Stimulated activated CD4-positive, alpha-beta T cell treated with anti-CD3 and anti-CD28 coated beads, Interleukin-15, amount 100 ng/mL, for 48 hours (primary cell): Measurements from ENCODE around the gene IFT52.
"Not testable (repeated sequence)": the region's sequence is repeated elsewhere in the genome, so short reads cannot be mapped to it uniquely, and the experiment has no call there.

Source experiments
- DNase-seq, 2 donors: peaks; one replicate each; pipeline ENCODE4 v3.0.0-alpha.2; 2020; ENCODE audit warnings: low read depth in 2 of 2

Gene IFT52

DNA sequence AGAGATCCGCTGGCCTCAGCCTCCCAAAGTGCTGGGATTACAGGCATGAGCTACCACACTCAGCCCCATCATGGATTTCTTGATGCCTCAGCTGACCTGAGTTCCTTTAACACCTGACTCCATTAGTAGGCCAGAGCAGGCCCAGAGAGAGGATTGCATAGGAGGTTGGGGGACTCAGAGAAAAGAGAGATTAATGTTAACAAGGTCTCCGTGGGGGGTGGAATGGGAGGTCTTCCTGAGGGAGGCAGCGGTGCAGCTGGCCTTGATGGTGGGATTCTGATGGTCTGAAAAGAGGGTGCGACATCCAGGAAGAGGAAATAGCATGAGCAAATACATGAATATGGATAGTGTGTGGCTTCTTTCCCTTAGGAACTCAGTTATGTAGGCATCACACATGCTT is 22.0 kb upstream of the IFT52 start:
- no peak for DNase-seq

DNA sequence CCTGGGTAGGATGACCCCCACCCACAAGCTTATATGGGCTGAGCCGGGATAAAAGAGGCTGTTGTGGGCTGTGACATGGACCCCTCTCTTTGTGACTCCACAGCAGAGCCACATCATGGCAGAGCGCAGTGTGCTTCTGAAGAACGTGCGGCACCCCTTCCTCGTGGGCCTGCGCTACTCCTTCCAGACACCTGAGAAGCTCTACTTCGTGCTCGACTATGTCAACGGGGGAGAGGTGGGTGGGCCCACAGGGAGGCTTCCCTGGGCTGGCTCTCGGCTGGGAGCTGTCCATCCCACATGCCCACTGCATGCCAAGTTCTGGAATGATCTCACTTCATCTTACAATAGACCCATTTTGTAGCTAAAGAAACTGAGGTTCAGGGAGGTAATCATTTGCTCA is 21.5 kb upstream of the IFT52 start:
- no peak for DNase-seq

DNA sequence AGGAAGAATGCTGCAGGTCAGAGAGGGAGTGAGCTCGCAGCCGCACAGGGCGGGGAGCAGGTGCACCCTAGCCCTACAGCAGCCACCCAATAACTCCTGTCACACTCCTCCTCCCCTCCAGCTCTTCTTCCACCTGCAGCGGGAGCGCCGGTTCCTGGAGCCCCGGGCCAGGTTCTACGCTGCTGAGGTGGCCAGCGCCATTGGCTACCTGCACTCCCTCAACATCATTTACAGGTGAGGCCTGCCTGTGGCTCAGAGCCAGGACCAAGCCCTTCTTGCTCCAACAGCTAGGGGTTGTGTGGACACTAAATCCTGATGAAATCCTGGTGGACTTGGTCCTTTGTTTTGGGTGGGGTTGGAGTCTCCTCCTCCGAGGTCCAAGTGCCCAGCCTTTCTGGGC is 20.2 kb upstream of the IFT52 start:
- no peak for DNase-seq

DNA sequence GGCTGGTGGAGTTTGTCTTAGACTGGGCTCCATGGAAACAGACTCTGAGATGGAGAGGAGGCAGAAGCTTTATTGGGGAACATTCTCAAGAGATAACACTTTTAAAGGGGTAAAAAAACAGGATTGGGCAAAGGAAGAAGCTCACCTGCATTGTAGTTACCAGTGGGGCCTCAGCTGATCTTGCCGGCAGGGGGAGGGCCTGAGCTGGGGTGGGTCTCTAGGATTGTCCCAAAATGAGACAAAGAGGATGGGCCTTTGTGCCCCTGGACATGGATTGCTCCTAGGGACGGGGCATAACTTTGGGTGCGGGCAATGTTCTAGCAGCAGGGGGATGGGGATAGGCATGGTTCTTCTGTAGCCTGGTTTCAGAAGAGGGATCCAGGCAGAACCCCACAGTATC is 19.4 kb upstream of the IFT52 start:
- no peak for DNase-seq

DNA sequence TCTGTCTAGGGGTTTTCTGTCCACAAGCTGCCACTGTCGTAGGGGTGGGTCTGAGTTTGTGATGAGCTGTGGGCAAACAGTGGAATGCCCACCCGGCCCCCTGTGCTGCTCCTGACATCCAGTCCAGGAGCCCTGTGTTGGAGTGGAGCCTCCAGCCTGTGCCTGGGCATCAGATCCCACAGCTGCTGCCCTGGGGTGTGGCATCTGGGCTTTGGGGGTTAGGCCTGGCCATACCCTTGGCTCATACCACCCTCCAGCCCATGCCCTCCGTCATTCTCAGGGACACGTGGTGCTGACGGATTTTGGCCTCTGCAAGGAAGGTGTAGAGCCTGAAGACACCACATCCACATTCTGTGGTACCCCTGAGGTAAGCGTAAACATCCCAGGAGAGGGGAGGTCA is 19.0 kb upstream of the IFT52 start:
- DNase-seq = no peak

DNA sequence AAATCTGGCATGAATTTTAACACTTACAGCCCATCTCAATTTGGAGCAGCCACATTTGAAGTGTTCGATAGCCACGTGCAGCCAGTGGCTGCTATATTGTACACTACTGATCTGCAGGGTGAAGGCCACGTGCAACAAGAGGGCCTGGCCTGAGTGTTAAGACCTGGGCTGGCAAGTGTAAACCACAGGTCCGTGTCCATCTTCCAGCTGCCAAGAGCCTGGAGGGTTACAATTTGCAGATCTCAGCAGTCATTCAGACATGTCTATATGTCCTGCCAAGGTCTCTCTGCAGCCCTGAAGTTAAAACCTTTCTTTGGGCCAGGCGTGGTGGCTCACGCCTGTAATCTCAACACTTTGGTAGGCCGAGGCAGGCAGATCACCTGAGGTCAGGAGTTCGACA is 17.8 kb upstream of the IFT52 start:
- no peak for DNase-seq

DNA sequence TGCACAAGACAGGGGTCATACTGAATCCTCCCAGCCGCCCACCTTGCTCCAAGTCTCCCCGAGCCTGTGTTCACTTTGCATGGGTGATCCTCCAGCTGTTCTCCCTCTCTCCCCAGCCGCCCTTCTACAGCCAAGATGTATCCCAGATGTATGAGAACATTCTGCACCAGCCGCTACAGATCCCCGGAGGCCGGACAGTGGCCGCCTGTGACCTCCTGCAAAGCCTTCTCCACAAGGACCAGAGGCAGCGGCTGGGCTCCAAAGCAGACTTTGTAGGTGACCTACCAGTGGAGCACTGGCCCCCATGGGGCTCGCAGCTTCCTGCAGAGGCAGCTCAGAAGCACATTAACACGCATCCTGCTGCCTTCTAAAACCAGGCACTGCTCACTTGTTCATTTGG is 14.6 kb upstream of the IFT52 start:
- DNase-seq = no peak

DNA sequence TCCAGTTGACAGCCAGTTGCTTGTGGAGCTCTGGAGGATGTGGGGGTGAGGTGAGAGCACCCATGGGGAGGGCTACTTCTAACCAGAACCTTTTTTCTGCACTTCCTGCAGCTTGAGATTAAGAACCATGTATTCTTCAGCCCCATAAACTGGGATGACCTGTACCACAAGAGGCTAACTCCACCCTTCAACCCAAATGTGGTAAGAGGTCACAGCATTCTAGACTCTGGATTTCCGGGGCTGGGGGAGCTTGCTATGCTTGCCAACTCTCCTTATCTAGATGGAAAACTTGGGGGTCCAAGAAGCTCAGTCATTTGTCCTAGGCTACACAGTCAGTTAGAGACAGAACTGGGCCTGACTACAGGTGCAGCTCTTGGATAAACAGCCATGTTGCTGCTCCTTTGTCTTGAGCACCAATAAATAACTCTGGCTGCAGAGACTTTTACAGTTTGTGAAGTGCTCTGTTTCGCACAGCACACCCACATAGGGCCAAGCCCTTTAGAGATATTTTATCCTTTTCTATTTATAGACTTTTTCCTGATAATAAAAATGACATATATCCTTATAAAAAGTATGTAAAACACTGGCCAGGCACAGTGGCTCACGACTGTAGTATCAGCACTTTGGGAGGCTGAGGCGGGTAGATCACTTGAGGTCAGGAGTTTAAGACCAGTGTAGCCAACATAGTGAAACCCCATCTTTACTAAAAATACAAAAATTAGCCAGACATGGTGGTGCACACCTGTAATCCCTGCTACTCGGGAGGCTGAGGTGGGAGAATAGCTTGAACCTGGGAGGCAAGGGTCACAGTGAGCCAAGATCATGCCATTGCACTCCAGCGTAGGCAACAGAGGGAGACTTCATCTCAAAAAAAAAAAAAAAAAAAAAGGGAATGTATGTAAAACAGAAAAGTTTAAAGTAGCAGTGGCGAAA is 10.6 kb upstream of the IFT52 start:
- DNase-seq = no peak

DNA sequence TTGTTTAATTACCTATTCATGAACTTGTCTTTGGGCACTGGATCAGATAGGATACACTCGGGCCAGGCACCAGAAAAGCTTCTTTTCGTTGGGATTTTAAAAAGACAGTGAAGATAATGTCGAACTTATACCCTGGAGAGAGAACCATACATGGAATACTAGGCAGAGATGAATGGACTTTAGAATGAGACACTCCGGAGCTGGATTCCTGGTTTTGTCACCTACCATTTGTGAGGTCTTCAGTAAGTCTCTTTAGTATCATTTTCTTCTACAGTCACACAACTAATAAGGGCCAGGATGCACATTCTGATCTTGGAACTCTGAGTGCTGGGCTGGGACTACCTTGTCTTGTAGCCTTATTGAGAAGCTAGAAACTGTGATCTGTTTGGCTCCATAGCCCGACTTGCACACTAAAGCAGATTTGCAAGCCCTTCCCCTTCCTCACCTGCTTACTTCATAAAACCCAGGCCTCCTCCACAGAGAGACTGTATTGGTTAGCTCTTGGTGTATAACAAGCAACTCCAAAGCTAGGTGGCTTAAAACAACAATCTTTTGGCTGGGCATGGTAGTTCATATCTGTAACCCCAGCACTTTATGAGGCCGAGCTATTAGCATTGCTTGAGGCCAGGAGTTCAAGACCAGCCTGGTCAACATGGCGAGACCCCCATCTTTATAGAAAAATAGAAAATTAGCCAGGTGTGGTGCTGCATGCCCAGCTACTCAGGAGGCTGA is 7.4 kb upstream of the IFT52 start:
- no peak for DNase-seq

DNA sequence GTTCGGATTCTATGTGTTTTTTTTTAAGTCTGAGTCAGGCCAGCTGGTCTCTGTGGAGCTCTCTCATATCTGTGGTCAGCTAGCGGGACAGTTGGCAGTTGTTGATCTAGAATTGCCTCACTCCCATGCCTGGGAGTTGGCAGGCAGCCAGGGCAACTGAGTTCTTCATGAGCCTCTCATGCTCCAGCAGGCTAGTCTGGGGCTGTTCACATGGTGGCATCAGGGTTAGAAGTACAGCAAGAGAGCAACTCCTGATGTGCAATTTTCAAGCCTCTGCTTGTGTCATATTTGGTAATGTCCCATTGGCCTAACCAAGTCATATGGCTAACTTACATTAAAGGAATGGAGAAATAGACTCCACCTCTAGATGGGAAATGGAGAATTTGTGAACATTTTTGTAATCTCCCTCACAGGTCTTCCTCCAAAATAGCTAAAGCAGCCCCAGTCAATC is 6.7 kb upstream of the IFT52 start:
- DNase-seq = no peak

DNA sequence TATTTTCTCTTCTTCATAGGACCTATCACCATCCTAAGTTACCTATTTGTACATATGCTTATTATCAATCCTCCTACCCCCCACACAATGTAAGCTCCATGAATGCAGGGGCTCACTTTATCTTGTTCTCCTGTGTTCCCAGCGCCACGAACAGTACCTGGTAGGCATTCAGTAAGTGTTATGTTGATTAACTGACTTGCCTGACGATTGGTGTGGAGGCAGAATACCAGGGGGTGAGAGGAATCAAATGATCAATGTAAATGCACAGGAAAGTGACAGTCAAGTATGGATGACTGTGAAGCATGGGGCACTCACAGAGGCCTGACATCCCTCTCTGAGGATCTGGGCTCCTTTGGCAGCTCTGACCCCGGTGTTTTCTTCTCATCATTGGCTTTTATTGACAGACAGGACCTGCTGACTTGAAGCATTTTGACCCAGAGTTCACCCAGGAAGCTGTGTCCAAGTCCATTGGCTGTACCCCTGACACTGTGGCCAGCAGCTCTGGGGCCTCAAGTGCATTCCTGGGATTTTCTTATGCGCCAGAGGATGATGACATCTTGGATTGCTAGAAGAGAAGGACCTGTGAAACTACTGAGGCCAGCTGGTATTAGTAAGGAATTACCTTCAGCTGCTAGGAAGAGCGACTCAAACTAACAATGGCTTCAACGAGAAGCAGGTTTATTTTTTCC is 6.1 kb upstream of the IFT52 start:
- no peak for DNase-seq

DNA sequence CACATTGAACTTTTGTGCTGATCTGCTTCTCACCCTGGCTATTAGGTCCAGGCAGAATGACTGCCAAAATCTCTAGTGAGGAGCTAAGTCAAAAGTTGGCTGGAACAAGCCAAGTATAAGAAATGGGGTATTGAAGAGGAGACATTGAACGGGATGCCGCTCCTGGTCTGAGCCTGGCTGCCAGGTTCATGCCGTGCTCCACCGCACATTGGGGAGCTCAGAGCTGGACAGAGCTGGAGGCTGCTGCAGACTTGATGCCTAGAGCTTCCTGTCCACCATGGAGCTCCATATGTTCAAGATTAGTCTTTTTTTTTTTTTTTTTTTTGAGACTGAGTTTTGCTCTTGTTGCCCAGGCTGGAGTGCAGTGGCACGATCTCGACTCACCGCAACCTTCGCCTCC is 4.1 kb upstream of the IFT52 start:
- no peak for DNase-seq

DNA sequence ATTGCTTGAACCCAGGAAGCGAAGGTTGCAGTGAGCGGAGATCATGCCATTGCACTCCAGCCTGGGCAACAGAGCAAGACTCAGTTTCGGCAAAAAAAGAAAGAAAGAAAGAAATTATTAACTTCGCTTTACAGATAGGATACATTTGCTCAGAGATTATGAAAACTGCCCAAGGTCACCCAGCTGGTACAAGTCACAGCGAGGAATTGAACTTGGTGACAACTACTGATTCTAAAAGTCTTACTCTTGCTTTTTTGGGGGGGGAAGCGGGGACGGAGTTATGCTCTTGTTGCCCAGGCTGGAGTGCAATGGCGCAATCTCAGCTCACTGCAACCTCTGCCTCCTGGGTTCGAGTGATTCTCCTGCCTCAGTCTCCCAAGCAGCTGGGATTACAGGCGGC is 2.2 kb upstream of the IFT52 start:
- DNase-seq = not testable (repeated sequence)

DNA sequence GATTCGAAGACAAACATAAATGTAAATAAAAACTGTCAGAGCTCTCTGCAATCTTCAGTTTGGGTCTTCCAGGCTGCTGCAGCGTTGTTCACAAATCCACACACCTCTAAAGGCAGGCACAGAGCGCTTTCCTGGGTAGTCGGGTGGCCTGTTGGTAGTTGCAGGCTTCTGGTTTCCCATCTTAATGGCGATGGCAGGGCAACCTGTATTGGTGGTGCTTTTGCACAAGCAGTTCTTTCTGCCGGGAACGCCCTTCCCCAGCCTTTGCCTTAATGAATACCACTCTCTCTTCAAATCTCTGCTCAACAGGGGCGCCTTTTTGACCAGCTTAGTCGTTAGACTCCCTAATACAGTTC is 723 bp upstream of the IFT52 start:
- DNase-seq = peak in 1 of 2 donors; percentile 2

DNA sequence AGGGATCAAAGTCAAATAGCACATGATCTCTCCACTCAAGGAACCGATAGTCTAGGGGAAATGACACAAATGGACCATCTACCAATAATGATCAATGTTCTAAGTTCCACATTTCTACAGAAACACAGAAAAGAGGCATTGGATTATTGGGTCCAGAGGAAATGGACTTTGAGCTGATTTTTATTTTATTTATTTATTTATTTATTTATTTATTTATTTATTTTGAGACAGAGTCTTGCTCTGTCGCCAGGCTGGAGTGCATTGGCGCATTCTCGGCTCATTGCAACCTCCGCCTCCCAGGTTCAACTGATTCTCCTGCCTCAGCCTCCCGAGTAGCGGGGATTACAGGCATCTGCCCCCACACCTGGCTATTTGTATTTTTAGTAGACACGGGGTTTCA is 11.2 kb downstream of the IFT52 start:
- DNase-seq = not testable (repeated sequence)

DNA sequence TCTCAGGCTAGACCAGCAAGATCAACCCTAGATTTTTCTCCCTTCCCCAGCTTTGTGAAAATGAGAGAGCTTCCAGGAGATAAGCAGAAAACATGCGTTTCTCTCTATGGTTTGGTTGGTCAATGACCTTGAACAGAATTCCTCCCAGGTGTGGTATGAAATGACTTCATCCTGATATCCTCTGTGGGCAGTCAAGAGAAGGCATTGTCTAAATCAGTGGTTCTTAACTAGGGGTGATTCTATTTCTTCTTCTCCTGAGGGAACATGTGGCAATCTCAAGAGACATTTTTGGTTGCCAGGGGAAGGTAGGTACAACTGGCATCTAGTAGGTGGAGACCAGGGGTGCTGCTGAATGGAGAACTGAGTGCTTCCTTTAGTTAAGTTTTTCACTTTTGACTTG is 12.4 kb downstream of the IFT52 start:
- DNase-seq = no peak

DNA sequence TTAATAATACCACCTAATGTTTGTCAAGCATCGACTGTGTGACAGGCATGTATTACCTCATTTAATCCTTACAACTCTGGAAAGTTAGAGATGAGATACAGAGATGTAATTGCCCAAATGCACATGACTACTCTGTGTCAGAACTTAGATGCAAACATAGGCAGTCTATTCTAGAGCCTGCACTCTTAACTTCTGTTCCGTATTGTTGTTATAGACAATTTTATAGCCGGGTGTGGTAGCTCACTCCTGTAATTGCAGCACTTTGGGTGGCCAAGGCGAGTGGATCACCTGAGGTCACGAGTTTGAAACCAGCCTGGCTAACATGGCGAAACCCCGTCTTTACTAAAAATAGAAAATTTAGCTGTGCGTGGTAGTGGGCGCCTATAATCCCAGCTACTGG is 15.0 kb downstream of the IFT52 start:
- no peak for DNase-seq

DNA sequence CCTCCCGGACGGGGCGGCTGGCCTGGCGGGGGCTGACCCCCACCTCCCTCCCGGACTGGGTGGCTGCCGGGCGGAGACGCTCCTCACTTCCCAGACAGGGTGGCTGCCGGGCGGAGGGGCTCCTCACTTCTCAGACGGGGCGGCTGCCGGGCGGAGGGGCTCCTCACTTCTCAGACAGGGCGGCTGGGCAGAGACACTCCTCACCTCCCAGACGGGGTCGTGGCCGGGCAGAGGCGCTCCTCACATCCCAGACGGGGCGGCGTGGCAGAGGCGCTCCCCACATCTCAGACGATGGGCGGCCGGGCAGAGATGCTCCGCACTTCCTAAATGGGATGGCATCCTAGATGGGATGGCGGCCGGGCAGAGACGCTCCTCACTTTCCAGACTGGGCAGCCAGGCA is 16.5 kb downstream of the IFT52 start:
- DNase-seq = not testable (repeated sequence)

DNA sequence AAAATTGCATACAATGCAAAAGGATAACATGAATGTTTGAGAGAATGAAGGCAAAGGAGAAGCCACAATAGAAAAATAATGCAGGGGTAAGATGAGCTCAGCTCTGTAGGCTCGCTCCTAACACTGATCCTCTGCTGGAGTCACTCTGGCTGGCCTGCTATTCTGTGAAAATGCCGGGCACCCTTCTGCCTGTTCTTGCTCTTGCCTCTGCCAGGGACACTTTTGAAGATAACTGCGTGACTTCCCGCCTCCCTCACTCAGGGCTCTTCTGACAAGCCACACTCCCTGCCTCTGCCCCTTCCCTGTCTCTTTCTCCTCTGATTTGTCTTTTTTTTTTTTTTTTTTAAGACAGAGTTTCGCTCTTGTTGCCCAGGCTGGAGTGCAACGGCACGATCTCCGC is 40.9 kb downstream of the IFT52 start:
- no peak for DNase-seq

DNA sequence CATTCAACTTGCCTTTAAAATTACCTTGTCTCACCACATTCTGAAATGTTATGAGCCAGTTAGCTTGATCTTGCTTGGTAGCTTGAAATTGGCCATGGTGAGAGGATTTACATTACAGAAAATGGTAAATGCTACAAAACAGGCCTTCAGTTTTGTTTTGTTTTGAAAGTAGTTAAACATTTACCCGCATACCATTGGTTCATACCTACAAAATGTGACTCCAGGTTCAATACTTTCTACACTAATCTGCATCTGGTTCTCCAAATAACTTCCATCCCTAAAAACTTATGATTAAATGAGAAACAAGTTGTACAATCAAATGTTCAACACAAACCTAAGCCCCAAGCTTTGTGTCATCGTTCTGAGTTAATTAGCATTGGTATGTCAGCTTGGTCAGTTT is 45.7 kb downstream of the IFT52 start:
- DNase-seq = no peak

DNA sequence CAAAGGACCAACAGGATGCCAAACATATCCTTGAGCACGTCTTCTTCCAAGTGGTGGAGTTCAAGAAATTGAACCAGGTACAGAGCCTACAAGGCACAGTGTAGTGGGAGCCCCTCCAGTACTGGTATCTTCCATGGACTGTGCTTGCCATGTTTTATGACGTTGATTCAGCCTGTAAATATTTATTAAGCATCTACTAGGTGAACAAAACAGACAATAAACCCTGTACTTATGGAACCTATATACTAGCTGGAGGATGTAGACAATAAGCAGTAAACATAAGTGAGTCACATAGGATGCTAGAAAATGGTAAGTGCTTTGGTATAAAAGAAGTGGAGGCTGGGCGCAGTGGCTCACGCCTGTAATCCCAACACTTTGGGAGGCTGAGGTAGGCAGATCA is 51.8 kb downstream of the IFT52 start:
- DNase-seq = no peak

DNA sequence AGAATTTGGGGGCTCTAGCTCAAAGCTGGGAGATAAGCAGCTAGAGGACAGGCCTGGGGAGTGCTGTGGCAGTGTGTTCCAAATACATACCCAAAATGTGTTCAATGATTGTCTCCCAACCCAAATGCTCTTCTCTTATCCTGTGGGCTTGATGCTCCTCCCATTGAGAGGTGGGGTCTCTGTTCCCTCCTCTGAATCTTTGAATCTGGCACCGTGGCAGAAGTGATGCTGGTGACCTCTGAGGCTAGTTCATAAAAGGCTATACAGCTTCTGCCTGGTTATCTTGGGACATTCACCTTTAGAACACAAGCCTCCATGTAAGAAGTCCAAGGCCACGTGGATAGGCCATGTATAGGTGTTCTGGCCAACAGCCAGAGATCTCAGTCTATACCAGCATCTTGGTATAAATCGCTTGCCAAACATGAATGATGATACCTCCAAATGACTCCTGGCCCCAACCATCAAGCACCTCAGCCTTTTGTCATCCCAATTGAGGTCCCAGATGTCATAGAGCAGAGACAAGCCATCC is 60.3 kb downstream of the IFT52 start:
- DNase-seq = no peak
